Heart right ventricle (tissue), 16 donors: ENCODE data around the gene NUP98. TPM values are rescaled to one million over a fixed set of nuclear protein-coding genes. Genes with fewer than 3 reads are reported as not detected.

Experiments
- ATAC-seq, 8 donors: fragments of 200-7000 bp; cut with Tn5 transposase; one replicate each; pipeline ENCODE4 v1.9.1; 2020; ENCODE audit warnings: mild to moderate bottlenecking in 8 of 8, moderate library complexity in 8 of 8, moderate number of reproducible peaks in 1 of 8
- DNase-seq, 2 donors: peaks; one replicate each; pipeline ENCODE4 v3.0.0-alpha.2; 2020
- H3K27ac ChIP-seq, 10 donors: fragments of 200-600 bp; sonication (generic) in 2 of 10; one replicate each; pipeline versions ENCODE4 v1.5.0 to v1.8.0; 2020 to 2022; ENCODE audit warnings: mild to moderate bottlenecking in 3 of 10
- H3K27me3 ChIP-seq, 7 donors: fragments of 200-600 bp; one replicate each; pipeline ENCODE4 v1.8.0; 2021 to 2022; ENCODE audit warnings: mild to moderate bottlenecking in 2 of 7
- H3K36me3 ChIP-seq, 9 donors: fragments of 200-600 bp; sonication (generic) in 1 of 9; one replicate each; pipeline versions ENCODE4 v1.5.0 to v1.8.0; 2020 to 2022; ENCODE audit warnings: mild to moderate bottlenecking in 2 of 9
- H3K4me1 ChIP-seq, 9 donors: fragments of 200-600 bp; sonication (generic) in 1 of 9; one replicate each; pipeline versions ENCODE4 v1.5.0 to v1.8.0; 2020 to 2022; ENCODE audit warnings: mild to moderate bottlenecking in 4 of 9
- H3K4me3 ChIP-seq, 10 donors: fragments of 200-600 bp; sonication (generic) in 2 of 10; one replicate each; pipeline versions ENCODE4 v1.5.0 to v1.8.0; 2020 to 2022; ENCODE audit warnings: mild to moderate bottlenecking in 7 of 10, moderate library complexity in 2 of 10
- H3K9me3 ChIP-seq, 11 donors: fragments of 200-600 bp in 10 of 11; sonication (generic) in 2 of 11; one replicate each; pipeline versions ENCODE4 v1.5.0 to v1.8.0; 2013 to 2022; ENCODE audit warnings: mild to moderate bottlenecking in 2 of 11, control low read depth in 1 of 11, moderate library complexity in 1 of 11
- WGBS, 2 donors: extraction: QIAGEN DNeasy Blood & Tissue Kit; methylation state at CpG; one replicate each; pipeline ENCODE4 v1.1.7; 2013; ENCODE audit warnings: inconsistent platforms in 1 of 2; 5-methylcytosine and 5-hydroxymethylcytosine counted together
- intact Hi-C, 10 donors: fragments of 100-400 bp; cut with DNase I; formaldehyde crosslinking; loops; one replicate each; pipeline versions ENCODE4 v1.11.1 to v1.14.2; 2022
- polyA plus RNA-seq, 2 donors: library from polyadenylated mRNA; stranded (reverse); fragments of 200-250 nt; gene quantifications; one replicate each; pipeline ENCODE4 v1.2.3, GENCODE V29; 2013
- total RNA-seq, 10 donors: library from RNA; stranded (reverse); fragmentation: NEBNext Ultra II Directional in 3 of 10; extraction: Animal tissue kit (Norgen Biotek cat#: 25700) in 3 of 10; gene quantifications; one replicate each; pipeline versions ENCODE4 v1.2.1 to v1.2.4, GENCODE V29; 2021 to 2023
- TF ChIP-seq, protein P1 (sequence below), 9 donors: fragments of 200-600 bp; sonication (generic) in 2 of 9; IDR thresholded peaks; one replicate each; pipeline versions ENCODE4 v1.5.0 to v1.8.0; 2021 to 2022; ENCODE audit warnings: antibody characterized with exemption in 9 of 9, mild to moderate bottlenecking in 5 of 9, moderate library complexity in 1 of 9
- donor health status: Arrhythmogenic right ventricular cardiomyopathy.
- donor health status: ischemic (EF 13 %, LVEDD 7.1; RV severe dilation, severe dysfunction).
- donor health status: healthy with polysubstance abuse.
- donor health status: DM: no; HTN: yes; CAD: no.
- donor health status: DM: no; HTN: no; CAD: no.
- donor health status: ischemic (EF 25% LVEDD 6.9; RV normal size, moderate dysfunction).
- donor health status: ischemic (EF 25% LVEDD 5.7; RV mildly dilated, moderate dysfunction).
- donor health status: healthy.
- donor health status: DM: yes; HTN: yes; CAD: no.
- donor health status: Ischemic cardiomyopathy.
- donor health status: ischemic (EF 35%, LVEDD 5.7; RV mildly dilated, moderate dysfunction).
- donor health status: nonischemic (EF 11% LVEDD 7.7; RV severe dilation, severe dysfunction).
- donor health status: DM: yes; HTN: yes; CAD: no.
- donor health status: PGD.
- donor health status: ischemic (EF 29% LVEDD 5.4; RV normal size, mild dysfunction).
- donor health status: nonischemic (EF 23%, LVEDD 6.1; RV moderate dilation, normal function).

Gene NUP98
- total and polyA plus RNA-seq, 12 donors: 11.1 to 65.5 (median 46.0) TPM

DNA sequence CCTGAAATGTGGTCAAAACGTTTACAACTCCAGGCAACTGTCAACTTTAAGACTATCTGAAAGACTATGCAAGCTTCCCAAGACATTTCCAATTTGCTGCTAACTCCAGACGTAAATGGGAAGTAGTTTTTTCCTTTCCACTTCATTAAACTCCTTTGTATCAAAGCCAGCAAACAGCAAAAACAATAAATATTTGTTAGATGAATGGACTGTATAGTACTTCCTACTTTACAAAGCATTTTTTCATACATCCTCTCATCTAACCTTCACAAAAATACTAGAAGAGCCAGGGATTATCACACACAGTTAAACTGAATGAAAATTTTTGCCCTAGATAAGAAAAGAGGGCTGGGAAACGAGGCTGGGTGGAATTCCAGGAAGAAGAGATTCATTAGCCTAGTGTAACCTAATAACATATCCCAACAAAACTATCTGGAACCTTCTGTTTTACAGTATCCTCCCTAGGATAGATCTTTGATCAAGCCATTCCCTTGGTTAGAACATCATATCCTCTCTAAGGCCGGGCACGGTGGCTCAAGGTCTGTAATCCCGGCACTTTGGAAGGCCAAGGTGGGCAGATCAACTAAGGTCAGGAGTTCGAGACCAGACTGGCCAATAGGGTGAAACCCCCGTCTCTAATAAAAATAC, 10.4 kb downstream of the NUP98 start:
- no peak overlapping the region for H3K4me3 ChIP-seq
- DNase-seq: no peak
- intact Hi-C loops: loop anchor here in 1 of 10 donors (10.0 kb wide), 1 partner anchor 288 kb away; no protein-coding TSS in a partner anchor
- H3K27ac ChIP-seq: peak overlapping the region in 3 of 10 donors; percentile 5 to 82 (median 8)
- no peaks in the 10 kb centered on the region for H3K9me3 ChIP-seq
- ATAC-seq: peak in 2 of 8 donors; percentile 25 to 34
- peaks cover 0 to 46% (median 4%) of the 10 kb centered on the region in 9 donors for H3K36me3 ChIP-seq
- TF ChIP-seq, protein P1, sequence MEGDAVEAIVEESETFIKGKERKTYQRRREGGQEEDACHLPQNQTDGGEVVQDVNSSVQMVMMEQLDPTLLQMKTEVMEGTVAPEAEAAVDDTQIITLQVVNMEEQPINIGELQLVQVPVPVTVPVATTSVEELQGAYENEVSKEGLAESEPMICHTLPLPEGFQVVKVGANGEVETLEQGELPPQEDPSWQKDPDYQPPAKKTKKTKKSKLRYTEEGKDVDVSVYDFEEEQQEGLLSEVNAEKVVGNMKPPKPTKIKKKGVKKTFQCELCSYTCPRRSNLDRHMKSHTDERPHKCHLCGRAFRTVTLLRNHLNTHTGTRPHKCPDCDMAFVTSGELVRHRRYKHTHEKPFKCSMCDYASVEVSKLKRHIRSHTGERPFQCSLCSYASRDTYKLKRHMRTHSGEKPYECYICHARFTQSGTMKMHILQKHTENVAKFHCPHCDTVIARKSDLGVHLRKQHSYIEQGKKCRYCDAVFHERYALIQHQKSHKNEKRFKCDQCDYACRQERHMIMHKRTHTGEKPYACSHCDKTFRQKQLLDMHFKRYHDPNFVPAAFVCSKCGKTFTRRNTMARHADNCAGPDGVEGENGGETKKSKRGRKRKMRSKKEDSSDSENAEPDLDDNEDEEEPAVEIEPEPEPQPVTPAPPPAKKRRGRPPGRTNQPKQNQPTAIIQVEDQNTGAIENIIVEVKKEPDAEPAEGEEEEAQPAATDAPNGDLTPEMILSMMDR (IDR thresholded peaks at IDR 0.05): no peak
- WGBS, 2 donors: 58 to 68% methylated on average over 8 of the region's 8 CpGs
- H3K27me3 ChIP-seq: no peaks in the 10 kb centered on the region
- H3K4me1 ChIP-seq: peaks cover 0 to 86% (median 35%) of the 10 kb centered on the region in 9 donors

DNA sequence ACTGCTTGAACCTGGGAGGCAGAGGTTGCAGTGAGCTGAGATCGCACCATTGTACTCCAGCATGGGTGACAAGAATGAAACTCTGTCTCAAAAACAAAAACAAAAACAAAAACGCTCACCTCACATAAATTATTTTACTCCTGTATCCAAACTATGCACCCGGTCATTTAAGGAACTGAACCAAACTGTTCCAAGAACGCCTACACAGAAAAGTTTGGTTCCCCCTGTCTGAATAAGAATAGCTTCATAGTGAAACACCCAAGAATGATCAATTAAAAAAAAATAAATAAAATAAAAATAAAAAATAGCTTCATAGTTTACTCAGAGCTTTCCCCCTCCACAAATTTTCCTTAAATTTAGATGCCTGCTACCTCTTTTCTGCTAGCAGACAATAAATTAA, 13.7 kb downstream of the NUP98 start:
- Histone ChIP-seq H3K9me3 (no peaks in the 10 kb centered on the region), H3K27me3 (no peaks in the 10 kb centered on the region), H3K36me3 (peaks cover 0 to 52% (median 13%) of the 10 kb centered on the region in 9 donors), H3K4me3 (no peak overlapping the region), H3K27ac (peak overlapping the region in 1 of 10 donors; percentile 82), H3K4me1 (peaks cover 0 to 81% (median 37%) of the 10 kb centered on the region in 9 donors)
- WGBS, 2 donors: 83 to 92% methylated on average over 4 of the region's 4 CpGs
- DNase-seq (no peak), ATAC-seq (no peak)
- intact Hi-C loops: loop anchor here in 1 of 10 donors (10.0 kb wide), 1 partner anchor 291 kb away; no protein-coding TSS in a partner anchor
- TF ChIP-seq, protein P1 (IDR thresholded peaks at IDR 0.05): no peak

DNA sequence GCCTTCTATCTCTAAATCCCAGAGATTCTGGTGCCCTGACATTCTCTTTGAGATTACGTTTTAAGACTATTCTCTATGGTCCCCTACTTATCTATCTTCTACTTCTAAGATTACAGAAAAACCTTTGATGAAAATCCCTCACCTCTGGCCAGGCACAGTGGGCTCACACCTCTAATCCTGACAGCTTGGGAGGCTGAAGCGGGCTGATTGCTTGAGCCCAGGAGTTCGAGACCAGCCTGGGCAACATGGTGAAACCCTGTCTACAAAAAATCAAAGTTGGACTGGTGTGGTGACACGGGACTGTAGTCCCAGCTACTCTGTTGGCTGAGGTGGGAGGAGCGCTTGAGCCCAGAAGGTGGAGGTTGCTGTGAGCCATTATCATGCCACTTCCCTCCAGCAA, 14.4 kb downstream of the NUP98 start:
- H3K36me3 ChIP-seq: peaks cover 0 to 59% (median 20%) of the 10 kb centered on the region in 9 donors
- 90 to 92% methylated on average over 5 of the region's 5 CpGs for WGBS, 2 donors
- peaks cover 0 to 75% (median 31%) of the 10 kb centered on the region in 9 donors for H3K4me1 ChIP-seq
- H3K9me3 ChIP-seq: no peaks in the 10 kb centered on the region
- ATAC-seq: no peak
- H3K4me3 ChIP-seq: no peak overlapping the region
- intact Hi-C loops: loop anchor here in 1 of 10 donors (10.0 kb wide), 1 partner anchor 292 kb away; no protein-coding TSS in a partner anchor
- peak overlapping the region in 1 of 10 donors; percentile 38 for H3K27ac ChIP-seq
- H3K27me3 ChIP-seq: no peaks in the 10 kb centered on the region
- TF ChIP-seq, protein P1 (IDR thresholded peaks at IDR 0.05): no peak
- DNase-seq: no peak

DNA sequence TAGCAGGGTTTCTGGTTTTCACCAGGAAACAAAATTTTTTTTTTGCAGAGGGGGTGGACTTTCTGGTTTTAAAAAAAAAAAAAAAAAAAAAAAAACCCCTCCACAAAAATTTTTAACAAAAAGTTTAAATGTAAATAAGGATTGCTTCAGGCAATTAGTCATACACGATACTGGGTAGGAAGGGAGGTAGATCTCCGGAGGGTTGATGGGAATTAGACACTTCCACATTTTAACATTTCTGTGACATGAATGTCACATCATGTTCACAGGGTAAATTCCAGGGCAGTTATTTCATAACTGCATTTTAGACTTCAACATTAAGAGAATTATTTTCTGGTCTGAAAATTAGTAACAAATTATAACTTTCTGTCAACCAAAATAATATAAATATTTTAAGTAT, 15.9 kb downstream of the NUP98 start:
- Histone ChIP-seq H3K27me3 (no peaks in the 10 kb centered on the region), H3K4me1 (peaks cover 0 to 59% (median 17%) of the 10 kb centered on the region in 9 donors), H3K9me3 (no peaks in the 10 kb centered on the region), H3K4me3 (no peak overlapping the region), H3K36me3 (peaks cover 0 to 71% (median 29%) of the 10 kb centered on the region in 9 donors), H3K27ac (peak overlapping the region in 1 of 10 donors; percentile 56)
- ATAC-seq (no peak), DNase-seq (no peak)
- WGBS, 2 donors: 27 to 35% methylated on average over 2 of the region's 2 CpGs
- intact Hi-C loops: loop anchor here in 1 of 10 donors (10.0 kb wide), 1 partner anchor 293 kb away; no protein-coding TSS in a partner anchor
- TF ChIP-seq, protein P1 (IDR thresholded peaks at IDR 0.05): no peak
